Subcutaneous adipose tissue (tissue), 4 donors: ENCODE measurements around the gene KIDINS220. TPM values are rescaled to one million over a fixed set of nuclear protein-coding genes. Genes with fewer than 3 reads are reported as not detected.

Experiments
- CTCF ChIP-seq: fragments of 450-650 bp; IDR thresholded peaks from one replicate; pipeline ENCODE4 v1.5.1; 2016; ENCODE audit warnings: low read depth, mild to moderate bottlenecking, control low read depth, antibody characterized with exemption, moderate library complexity
- total RNA-seq, 4 donors: library from RNA; depleted of rRNA; stranded (reverse); fragments of >200 nt; gene quantifications; one replicate each; pipeline ENCODE4 v1.1.0, GENCODE V29; 2016

KIDINS220 gene
- total RNA-seq, 4 donors from 2014 or later: 83.0 to 107 (median 88.9) TPM

GRCh38 chr2:8729939-8730338 lies 107.5 kb downstream of the KIDINS220 start:
- no peak for TF ChIP-seq CTCF

- no peak for TF ChIP-seq CTCF
These were observed 109.0 kb downstream of the KIDINS220 start for GRCh38 chr2:8728305-8729015.

- TF ChIP-seq CTCF: no peak
These were observed 111.6 kb downstream of the KIDINS220 start for GRCh38 chr2:8725838-8726237.

GRCh38 chr2:8722986-8723385 lies 114.4 kb downstream of the KIDINS220 start:
- TF ChIP-seq CTCF: no peak

GRCh38 chr2:8721410-8721809 lies 116.0 kb downstream of the KIDINS220 start:
- TF ChIP-seq CTCF: no peak

- no peak for TF ChIP-seq CTCF
These were observed 116.7 kb downstream of the KIDINS220 start for GRCh38 chr2:8720741-8721140.

- TF ChIP-seq CTCF: no peak
These were observed 117.9 kb downstream of the KIDINS220 start for GRCh38 chr2:8719528-8719927.
